K562 (cell line): Measurements from ENCODE around the gene YBX1. TPM values are rescaled to one million over a fixed set of nuclear protein-coding genes. Genes with fewer than 3 reads are reported as not detected.

Experiments used
- CC2D1A ChIP-seq: fragments of 450-650 bp; IDR thresholded peaks from 2 replicates; pipeline ENCODE4 v1.6.1; 2017; ENCODE audit warnings: mild to moderate bottlenecking
- ILF3 ChIP-seq: fragments of 450-650 bp; IDR thresholded peaks from 2 replicates; pipeline ENCODE4 v1.6.1; 2018; ENCODE audit warnings: antibody characterized with exemption, mild to moderate bottlenecking, moderate library complexity, borderline replicate concordance
- JUND ChIP-seq, 2 experiments: IDR thresholded peaks; 2 replicates in 1 of 2; 3 replicates in 1 of 2; pipeline ENCODE4 v1.6.1; 2011; ENCODE audit warnings: borderline replicate concordance in 2 of 2, low read depth in 2 of 2, low read length in 2 of 2, improper control_type of control experiment in 1 of 2, missing biosample characterization in 1 of 2, missing genetic modification characterization in 1 of 2, missing genetic modification reagents in 1 of 2
- KDM5B ChIP-seq: fragments of 200-600 bp; sonication (generic); IDR thresholded peaks from 2 replicates; pipeline ENCODE4 v1.6.1; 2012; ENCODE audit warnings: low read depth, mild to moderate bottlenecking, moderate library complexity, low read length, control low read depth, inconsistent platforms; ENCODE audit not compliant: insufficient replicate concordance
- MEF2A ChIP-seq: IDR thresholded peaks from 2 replicates; pipeline ENCODE4 v1.6.1; 2011; ENCODE audit warnings: low read depth, mild to moderate bottlenecking, low read length, moderate library complexity; ENCODE audit not compliant: control insufficient read depth
- OTX1 ChIP-seq: fragments of 450-650 bp; formaldehyde crosslinking; IDR thresholded peaks from 2 replicates; pipeline ENCODE4 v1.4.0; 2022; ENCODE audit warnings: mild to moderate bottlenecking
- RBBP5 ChIP-seq: fragments of 200-600 bp; sonication (generic); IDR thresholded peaks from 2 replicates; pipeline ENCODE4 v1.6.1; 2012; ENCODE audit warnings: borderline replicate concordance, mild to moderate bottlenecking, low read length, control low read depth, inconsistent platforms; ENCODE audit not compliant: insufficient read depth, poor library complexity, severe bottlenecking
- RBM34 ChIP-seq: fragments of 200-400 bp; formaldehyde crosslinking; IDR thresholded peaks from 2 replicates; pipeline ENCODE4 v1.6.1; 2018; ENCODE audit warnings: low read length, borderline replicate concordance; ENCODE audit not compliant: insufficient read depth
- SIRT6 ChIP-seq: IDR thresholded peaks from one replicate; pipeline ENCODE4 v1.6.1; 2012; ENCODE audit warnings: low read depth, mild to moderate bottlenecking, control low read depth, inconsistent platforms, low read length, moderate library complexity
- SMAD2 ChIP-seq: fragments of 150-350 bp; IDR thresholded peaks from 2 replicates; pipeline ENCODE4 v1.6.1; 2014; ENCODE audit warnings: low read depth, mild to moderate bottlenecking, low read length
- SRSF9 ChIP-seq: fragments of 200-400 bp; formaldehyde crosslinking; IDR thresholded peaks from 2 replicates; pipeline ENCODE4 v1.6.1; 2017; ENCODE audit warnings: low read depth, low read length, borderline replicate concordance
- ZNF274 ChIP-seq: IDR thresholded peaks from 2 replicates; pipeline ENCODE4 v1.6.1; 2011; ENCODE audit warnings: low read depth, mild to moderate bottlenecking, low read length, moderate library complexity, borderline replicate concordance
- ZNF311 ChIP-seq: fragments of 250-450 bp; sonication (Bioruptor Pico); IDR thresholded peaks from 2 replicates; pipeline ENCODE4 v1.4.0; 2020; ENCODE audit warnings: mild to moderate bottlenecking, moderate library complexity
- ZNF766 ChIP-seq: fragments of 200-800 bp; sonication (Bioruptor generic); conservative IDR thresholded peaks from 2 replicates; pipeline ENCODE4 v1.6.1; 2016; ENCODE audit warnings: missing genetic modification characterization, missing compliant biosample characterization
- polyA plus RNA-seq, 8 experiments: library from polyadenylated mRNA; depleted of rRNA in 4 of 8; stranded (reverse) in 5 of 8; unstranded in 3 of 8; fragments of >200 nt; fragmentation: Nextera tagmentation in 2 of 8; fragmentation: Illumina TruSeq in 1 of 8; extraction: Ambion mirVana in 2 of 8; extraction: Trizol in 1 of 8; gene quantifications; 2 replicates each; pipeline versions ENCODE4 v1.2.1 to v1.2.3, GENCODE V29; 2011 to 2014; ENCODE audit warnings: inconsistent platforms in 1 of 8, missing spikeins in 1 of 8
- total RNA-seq, 7 experiments: library from RNA; depleted of rRNA in 6 of 7; stranded (reverse); fragments of >200 nt in 6 of 7; fragmentation: Illumina TruSeq in 2 of 7; extraction: Trizol in 2 of 7; gene quantifications; 2 replicates each; pipeline versions ENCODE4 v1.2.1 to v1.2.3, GENCODE V29; 2011 to 2021; ENCODE audit warnings: low replicate concordance in 1 of 7
- TF ChIP-seq, protein P1 (sequence below): sonication (generic); formaldehyde crosslinking; IDR thresholded peaks from 2 replicates; pipeline ENCODE4 v1.5.0; 2020; ENCODE audit warnings: missing genetic modification reagents
- TF ChIP-seq, protein P2 (sequence below): fragments of 250-450 bp; sonication (Bioruptor Pico); IDR thresholded peaks from 2 replicates; pipeline ENCODE4 v1.4.0; 2020; ENCODE audit warnings: mild to moderate bottlenecking, moderate library complexity
- TF ChIP-seq, protein P3 (sequence below): fragments of 250-450 bp; sonication (Bioruptor Pico); IDR thresholded peaks from 2 replicates; pipeline ENCODE4 v1.4.0; 2020
- TF ChIP-seq, protein P4 (sequence below), 2 experiments: fragments of 450-650 bp; IDR thresholded peaks; 2 replicates each; pipeline ENCODE4 v1.6.1; 2018; ENCODE audit warnings: mild to moderate bottlenecking in 2 of 2, low read depth in 1 of 2; ENCODE audit not compliant: partially characterized antibody in 2 of 2

Gene YBX1
- total and polyA plus RNA-seq, 9 of the 15 experiments (the other 6 are each of a cell fraction or from before 2014, with no cell fraction given), result 363 to 1,955 (median 1,216) TPM

DNA sequence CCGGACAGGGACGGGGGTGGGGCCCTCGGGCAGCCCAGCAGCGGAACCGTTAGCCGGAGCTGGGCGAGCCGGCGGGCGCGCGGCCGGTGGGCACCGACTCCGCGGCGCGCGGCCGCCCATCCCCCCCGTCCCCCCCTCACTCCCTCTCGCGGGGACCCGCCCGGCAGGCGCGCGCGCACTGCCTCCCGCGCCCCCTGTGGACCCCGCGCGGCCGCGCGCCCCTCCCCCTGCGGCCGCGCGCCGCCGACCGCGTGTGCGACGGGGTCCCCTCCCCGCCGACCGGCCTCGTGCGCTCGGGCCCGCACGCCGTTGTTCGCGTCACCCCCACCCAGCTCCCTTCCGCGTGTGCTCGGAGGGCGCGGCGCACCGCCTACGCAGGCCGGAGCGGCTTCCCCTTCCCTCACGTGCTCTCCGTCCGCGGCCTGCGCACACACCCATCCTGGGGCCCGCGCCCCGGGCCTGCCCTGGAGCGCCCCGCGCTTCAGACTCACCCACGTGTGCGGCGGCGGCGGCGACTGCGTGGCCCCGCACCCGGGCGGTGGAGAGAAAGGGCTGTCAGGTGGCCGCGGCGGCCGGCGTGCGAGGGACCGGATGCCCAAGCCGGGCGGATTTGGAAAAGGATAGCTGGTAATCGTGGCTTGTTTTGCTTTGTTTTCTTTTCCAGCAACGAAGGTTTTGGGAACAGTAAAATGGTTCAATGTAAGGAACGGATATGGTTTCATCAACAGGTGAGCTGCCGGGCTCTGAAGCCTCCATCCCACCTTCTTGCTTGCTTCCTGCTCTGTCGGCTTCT is 717 bp downstream of the YBX1 start (continued):
- TF ChIP-seq, protein P1, sequence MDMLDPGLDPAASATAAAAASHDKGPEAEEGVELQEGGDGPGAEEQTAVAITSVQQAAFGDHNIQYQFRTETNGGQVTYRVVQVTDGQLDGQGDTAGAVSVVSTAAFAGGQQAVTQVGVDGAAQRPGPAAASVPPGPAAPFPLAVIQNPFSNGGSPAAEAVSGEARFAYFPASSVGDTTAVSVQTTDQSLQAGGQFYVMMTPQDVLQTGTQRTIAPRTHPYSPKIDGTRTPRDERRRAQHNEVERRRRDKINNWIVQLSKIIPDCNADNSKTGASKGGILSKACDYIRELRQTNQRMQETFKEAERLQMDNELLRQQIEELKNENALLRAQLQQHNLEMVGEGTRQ (CRISPR knock-in tag), result peak; percentile 87
- TF ChIP-seq, protein P2, sequence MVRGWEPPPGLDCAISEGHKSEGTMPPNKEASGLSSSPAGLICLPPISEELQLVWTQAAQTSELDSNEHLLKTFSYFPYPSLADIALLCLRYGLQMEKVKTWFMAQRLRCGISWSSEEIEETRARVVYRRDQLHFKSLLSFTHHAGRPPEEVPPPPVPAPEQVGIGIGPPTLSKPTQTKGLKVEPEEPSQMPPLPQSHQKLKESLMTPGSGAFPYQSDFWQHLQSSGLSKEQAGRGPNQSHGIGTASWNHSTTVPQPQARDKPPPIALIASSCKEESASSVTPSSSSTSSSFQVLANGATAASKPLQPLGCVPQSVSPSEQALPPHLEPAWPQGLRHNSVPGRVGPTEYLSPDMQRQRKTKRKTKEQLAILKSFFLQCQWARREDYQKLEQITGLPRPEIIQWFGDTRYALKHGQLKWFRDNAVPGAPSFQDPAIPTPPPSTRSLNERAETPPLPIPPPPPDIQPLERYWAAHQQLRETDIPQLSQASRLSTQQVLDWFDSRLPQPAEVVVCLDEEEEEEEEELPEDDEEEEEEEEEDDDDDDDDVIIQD (CRISPR knock-in tag), result no peak
- TF ChIP-seq KDM5B (peak; percentile 48), ILF3 (no peak), RBBP5 (peak; percentile 96), RBM34 (no peak), CC2D1A (no peak), ZNF311 (CRISPR knock-in tag) (no peak), ZNF274 (no peak), OTX1 (CRISPR knock-in tag) (no peak), ZNF766 (CRISPR knock-in tag) (peak; percentile 82), SMAD2 (no peak), SIRT6 (no peak), JUND (IDR thresholded peaks at IDR 0.05; ENCODE audit: borderline replicate concordance, low read depth, low read length) (no peak; the same call in 1 of the 2 replicates), JUND (tag; IDR thresholded peaks at IDR 0.05; ENCODE audit: borderline replicate concordance, low read depth, low read length) (no peak; the same call in 2 of the 3 replicates), SRSF9 (no peak), MEF2A (0 out of 2 replicates have a peak, but pooled peaks have one; percentile 41)
- TF ChIP-seq, protein P3, sequence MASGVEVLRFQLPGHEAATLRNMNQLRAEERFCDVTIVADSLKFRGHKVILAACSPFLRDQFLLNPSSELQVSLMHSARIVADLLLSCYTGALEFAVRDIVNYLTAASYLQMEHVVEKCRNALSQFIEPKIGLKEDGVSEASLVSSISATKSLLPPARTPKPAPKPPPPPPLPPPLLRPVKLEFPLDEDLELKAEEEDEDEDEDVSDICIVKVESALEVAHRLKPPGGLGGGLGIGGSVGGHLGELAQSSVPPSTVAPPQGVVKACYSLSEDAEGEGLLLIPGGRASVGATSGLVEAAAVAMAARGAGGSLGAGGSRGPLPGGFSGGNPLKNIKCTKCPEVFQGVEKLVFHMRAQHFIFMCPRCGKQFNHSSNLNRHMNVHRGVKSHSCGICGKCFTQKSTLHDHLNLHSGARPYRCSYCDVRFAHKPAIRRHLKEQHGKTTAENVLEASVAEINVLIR, result peak; percentile 42; the same call in 1 of the 2 replicates
- TF ChIP-seq, protein P4, sequence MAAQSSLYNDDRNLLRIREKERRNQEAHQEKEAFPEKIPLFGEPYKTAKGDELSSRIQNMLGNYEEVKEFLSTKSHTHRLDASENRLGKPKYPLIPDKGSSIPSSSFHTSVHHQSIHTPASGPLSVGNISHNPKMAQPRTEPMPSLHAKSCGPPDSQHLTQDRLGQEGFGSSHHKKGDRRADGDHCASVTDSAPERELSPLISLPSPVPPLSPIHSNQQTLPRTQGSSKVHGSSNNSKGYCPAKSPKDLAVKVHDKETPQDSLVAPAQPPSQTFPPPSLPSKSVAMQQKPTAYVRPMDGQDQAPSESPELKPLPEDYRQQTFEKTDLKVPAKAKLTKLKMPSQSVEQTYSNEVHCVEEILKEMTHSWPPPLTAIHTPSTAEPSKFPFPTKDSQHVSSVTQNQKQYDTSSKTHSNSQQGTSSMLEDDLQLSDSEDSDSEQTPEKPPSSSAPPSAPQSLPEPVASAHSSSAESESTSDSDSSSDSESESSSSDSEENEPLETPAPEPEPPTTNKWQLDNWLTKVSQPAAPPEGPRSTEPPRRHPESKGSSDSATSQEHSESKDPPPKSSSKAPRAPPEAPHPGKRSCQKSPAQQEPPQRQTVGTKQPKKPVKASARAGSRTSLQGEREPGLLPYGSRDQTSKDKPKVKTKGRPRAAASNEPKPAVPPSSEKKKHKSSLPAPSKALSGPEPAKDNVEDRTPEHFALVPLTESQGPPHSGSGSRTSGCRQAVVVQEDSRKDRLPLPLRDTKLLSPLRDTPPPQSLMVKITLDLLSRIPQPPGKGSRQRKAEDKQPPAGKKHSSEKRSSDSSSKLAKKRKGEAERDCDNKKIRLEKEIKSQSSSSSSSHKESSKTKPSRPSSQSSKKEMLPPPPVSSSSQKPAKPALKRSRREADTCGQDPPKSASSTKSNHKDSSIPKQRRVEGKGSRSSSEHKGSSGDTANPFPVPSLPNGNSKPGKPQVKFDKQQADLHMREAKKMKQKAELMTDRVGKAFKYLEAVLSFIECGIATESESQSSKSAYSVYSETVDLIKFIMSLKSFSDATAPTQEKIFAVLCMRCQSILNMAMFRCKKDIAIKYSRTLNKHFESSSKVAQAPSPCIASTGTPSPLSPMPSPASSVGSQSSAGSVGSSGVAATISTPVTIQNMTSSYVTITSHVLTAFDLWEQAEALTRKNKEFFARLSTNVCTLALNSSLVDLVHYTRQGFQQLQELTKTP (IDR thresholded peaks at IDR 0.05; ENCODE audit: low read depth in 1 of 2, partially characterized antibody in 2 of 2), result no peak
